DMS153 (cell line): ENCODE measurements around the gene PDK1.

Source experiments
- DNase-seq: peaks from one replicate; lab custom pipeline; 2025; lab: John Stamatoyannopoulos, UW

The PDK1 gene

DNA sequence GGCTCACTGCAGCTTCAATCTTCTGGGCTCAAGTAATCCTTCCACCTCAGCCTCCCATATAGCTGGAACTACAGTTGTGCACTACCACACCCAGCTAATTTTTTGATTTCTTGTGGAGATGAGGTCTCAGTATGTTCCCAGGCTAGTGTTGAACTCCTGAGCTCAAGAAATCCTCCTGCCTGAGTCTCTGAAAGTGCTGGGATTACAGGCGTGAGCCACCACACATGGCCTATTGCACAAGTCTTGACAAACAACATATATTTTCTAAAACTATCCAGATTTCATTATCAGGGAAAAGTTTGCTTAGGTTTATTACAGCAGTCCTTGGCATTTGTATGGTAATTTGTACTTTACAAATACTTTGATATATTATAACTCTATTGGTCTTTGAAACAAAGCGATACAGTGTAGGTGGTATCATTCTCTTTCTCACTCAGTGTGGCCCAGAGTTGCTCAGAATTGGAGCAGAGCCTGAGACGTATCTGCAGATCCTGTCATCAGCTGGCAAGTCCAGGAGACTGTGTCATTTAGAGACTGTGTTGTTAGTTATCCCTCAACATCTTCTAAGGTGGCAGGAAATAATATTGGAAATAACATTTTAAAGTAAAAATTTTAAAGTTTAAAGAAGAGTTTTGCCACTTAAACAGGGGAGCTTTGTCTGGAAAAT, 41.4 kb downstream of the PDK1 start:
- no peak for DNase-seq

DNA sequence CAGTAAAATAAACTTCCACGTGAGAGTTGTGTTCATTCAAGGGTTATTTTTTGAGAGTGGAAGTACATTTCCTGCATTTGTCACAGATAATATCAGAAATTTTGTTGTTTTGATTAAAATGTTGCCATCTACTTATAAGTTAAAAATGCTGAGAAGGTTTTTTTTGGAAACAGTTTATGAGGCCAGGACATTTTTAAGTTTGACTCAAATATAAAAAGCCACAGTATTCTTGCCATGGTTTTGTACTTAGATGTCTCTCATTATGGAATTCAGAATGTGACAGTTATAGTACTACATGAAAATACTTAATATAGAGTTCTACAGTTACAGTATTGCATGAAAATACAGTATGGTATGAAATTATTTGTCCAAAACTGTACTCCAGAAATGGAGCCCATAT, 44.1 kb downstream of the PDK1 start:
- no peak for DNase-seq

- no peak for DNase-seq
Measured at GRCh38 chr2:172600557-172601008, 44.7 kb downstream of the PDK1 start.

DNA sequence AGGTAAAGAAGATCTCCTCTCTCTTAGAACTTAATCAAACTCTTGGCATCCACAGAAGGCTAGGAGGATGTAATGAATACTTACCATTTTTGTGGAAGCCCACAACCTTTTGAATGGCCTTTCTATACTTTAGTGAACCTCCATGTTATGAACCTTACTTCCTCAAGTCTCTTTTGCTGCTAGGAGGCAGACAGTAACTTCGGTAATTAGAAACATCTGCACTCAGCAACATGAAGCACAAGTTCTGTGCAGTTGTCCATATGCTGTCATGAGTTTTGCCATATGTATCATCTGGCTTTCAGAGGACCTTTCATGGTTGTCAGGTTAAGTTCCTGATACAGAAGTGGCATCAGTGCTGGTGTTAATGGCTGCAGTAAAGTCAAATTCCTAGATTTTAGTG, 50.4 kb downstream of the PDK1 start:
- DNase-seq: no peak

DNA sequence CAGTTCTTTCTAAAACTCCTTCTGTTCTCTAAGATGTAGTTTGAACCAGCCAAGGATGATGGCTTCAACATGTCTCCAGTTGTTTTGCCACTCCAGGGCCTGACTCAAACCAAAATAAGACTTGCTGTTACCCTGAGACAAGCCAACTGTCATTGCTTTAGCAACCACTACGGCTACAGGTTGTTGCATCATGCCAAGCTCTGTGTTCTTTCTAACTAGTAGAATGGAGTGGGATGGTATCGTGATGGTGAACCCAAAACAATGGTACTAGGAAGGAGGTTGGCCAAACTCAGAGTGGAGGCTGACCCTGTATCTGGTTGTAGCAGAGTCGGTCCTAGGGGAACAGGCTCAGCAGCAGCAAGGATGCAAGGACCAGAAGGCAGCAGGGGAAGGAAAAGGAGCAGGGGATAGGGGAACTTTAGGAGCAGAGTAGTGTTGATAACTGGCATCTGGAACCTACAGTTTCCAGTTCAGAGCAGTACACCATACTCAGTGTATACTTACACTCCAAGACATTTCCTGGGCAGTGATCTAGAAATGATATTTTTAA, 51.6 kb downstream of the PDK1 start:
- no peak for DNase-seq

GRCh38 chr2:172609488-172609887, 53.6 kb downstream of the PDK1 start:
- DNase-seq: no peak

DNA sequence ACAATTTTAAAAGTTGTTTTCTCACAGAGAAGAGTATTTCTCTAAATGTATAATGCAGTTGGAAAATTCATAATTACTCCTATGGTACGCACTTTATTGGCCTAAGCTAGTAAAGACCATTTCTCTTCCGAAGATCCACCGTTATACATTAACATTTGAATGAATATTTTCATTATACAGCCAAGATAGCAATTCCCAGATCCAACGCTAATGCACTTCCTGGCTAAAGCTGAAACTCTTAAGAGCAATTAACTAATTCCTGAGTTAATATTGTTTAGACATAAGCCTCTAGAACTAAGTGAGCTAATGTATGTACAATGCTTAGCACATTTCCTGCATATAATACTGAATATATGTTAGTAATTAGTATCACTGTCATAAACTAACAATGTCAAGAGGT, 56.2 kb downstream of the PDK1 start:
- DNase-seq: no peak

GRCh38 chr2:172613040-172613439, 57.1 kb downstream of the PDK1 start:
- no peak for DNase-seq

DNA sequence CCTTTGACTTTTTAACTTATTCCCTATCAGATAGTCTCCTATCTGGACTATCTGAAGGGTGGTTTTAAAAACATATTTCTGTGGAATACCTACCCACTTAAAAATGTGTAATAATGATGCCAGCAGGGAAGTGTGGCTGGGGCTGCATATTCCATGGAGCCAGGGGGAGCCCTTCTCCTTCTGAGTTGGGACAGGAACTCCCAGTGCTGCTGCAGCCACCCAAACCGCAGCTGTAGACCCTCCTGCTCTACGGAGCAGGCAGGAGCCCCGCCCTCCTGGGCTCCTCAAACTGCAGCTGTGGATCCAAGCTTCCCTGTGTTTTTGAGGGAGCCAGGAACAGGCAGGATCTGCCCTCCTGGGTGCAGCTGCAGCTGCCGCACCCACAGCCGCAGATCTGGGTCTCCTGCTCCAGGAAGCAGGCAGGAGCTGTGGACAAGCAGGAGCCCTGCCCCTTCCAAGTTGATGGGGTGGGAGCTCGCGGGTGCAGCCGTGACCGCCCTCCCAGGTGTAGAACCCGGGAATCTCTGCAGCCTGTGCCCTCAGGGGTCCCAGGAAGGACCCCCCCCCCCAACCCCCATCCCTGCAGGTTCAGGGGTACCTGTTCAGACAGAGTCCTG, 57.8 kb downstream of the PDK1 start:
- DNase-seq: no peak

GRCh38 chr2:172614932-172615331, 59.0 kb downstream of the PDK1 start:
- DNase-seq: no peak

DNA sequence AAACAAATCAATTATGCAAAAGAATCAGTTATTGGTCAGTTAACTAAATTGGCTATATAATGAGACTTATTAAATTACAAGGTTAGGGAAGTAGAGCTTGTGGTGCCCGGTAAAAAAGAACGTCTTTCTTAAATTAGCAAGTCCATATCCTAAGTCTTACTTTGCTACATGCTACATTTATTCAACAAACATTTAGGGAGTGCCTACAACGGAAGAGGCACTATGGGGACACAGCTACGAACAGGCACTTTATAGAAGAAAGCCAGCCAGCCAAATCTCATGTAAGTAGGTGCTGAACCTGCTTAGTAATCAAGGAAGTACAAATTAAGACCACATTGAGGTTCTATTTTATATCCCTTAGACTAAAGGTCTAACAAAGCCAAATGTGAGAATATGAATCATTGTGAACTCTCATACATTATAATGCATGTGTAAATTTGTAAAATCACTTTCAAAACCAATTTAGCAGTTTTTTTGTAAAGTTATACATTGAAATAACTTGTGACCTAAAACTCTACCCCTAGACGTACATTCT, 59.9 kb downstream of the PDK1 start:
- no peak for DNase-seq

DNA sequence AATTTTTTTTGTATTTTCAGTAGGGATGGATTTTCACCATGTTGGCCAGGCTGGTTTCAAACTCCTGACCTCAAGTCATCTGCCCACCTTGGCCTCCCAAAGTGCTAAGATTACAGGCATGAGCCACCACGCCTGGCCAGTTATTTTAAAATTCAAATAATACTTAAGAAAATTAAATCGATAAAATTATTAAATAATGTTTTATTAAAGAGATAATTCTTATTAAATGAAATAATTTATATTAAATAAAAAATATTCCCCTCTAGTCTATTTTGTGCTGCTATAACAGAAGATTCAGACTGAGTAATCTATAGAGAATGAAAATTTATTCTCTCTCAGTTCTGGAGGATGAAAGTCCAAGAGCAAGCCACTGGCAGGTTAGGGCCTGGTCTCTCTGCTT, 61.2 kb downstream of the PDK1 start:
- no peak for DNase-seq

- no peak for DNase-seq
Measured at GRCh38 chr2:172623249-172623965, 67.5 kb downstream of the PDK1 start.

GRCh38 chr2:172624996-172625395, 69.1 kb downstream of the PDK1 start:
- no peak for DNase-seq

GRCh38 chr2:172627181-172627580, 71.3 kb downstream of the PDK1 start:
- no peak for DNase-seq

DNA sequence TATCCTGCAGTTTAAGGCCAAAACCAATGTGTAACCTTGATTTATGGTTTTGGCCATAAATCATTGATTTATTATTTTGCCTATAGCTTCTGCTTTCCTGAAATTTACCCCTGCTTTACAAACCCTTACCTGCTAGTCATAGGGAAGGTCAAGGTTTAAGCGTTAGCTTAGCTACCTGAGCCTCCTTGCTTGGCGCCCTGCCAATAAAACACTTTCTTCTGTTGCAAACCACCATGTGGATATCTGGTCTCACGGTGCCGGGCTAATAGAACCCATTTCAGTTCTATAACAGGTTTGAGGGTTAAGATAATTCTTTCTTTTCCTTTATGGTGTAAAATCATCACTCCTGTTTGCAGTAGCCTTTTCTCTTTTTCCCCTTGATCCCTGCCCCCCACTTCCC, 72.2 kb downstream of the PDK1 start:
- DNase-seq: no peak

GRCh38 chr2:172629586-172629985, 73.7 kb downstream of the PDK1 start:
- DNase-seq: no peak

DNA sequence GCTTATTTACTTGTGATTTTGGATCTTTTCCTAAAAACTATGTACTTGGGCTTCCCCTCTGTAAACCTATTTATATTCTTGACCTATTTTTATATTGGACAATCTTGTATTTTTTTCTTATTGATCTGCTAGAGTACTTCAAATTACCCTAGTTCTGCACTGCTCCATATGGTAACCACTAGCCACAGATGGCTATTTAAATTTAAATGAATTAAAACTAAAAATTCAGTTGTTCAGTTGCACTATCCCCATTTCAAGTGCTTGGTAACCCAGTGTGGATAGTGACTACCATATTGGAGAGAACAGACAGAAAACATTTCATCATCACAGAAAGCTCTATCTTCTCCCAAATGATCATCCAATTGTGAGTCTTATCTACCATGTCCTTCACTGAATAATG, 74.3 kb downstream of the PDK1 start:
- DNase-seq: no peak

GRCh38 chr2:172634477-172634876, 78.6 kb downstream of the PDK1 start:
- DNase-seq: no peak

DNA sequence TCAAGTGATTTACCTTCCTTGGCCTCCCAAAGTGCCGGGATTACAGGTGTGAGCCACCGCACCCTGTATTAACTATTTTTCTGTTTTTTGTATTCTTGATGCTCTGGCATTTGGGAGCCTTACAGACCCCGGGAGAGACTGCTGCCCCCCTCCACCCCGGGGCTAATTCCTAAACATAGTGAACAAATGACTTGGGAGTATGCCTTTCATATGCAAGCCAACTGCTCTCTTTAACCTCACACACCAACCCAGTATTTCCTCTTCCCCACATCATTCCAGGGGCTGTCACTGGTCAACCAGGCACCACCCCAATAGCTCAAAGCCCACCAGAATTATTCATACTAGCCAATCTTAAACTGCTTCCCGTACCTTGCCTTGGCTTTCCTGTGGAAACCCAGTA, 79.7 kb downstream of the PDK1 start:
- no peak for DNase-seq

DNA sequence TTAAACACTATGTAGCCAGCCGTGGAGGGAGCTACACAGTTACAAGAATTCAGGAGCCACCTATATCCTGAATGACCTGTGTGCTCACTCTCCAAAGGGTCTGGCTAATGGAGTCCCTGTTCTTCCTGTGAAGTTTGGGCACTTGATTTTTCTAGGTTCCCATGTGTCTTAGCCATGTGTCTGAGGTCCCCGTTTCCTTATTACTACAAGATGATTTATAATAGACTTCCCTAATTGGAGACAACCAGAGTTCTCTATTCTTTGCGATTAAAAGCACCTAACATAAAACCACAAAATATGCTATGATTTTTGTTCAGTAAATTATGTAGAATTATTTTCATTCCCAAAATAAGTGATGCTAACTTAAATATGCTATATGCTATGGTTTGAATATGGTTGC, 83.4 kb downstream of the PDK1 start:
- no peak for DNase-seq

DNA sequence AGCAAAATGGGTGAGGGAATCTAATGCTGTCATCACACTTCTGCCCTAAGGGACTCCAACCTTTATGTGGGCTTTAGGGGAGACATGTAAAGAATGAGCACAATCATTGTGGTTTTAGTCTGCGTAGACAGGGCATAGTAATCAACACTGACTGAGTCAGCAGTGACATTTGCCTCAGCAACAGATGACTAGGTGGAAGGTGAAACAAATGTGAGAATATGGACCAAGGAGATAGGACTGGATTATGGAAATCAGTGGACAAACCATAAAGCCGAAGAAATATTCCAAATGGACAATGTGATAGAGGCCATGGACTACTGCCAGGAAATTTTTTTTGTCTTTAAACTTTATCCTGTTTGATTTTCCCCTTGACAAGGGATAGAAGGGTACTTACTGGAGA, 83.9 kb downstream of the PDK1 start:
- peak; percentile 51 for DNase-seq

DNA sequence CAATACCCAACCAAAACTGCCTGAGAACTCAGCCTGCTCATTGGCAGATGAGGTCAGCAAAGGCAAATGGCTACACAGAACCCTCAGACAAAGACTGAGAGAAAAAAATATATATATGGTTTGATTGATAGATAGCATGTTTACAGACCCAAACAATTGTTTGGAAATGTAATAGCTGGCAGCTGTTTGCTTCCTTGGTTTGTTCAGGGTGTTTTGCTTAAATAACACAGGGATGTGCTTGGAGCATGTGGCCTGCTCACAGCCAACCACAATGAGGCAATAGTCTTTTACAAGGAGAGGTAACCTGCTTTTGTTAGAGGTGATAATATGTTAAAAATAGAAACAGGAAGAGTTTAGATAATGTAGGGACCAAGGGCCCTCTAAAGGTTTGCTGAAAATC, 84.5 kb downstream of the PDK1 start:
- peak; percentile 68 for DNase-seq
